ENCODE measurements around the gene MPPED1. TPM values are rescaled to one million over a fixed set of nuclear protein-coding genes. Genes with fewer than 3 reads are reported as not detected.

The MPPED1 gene
- total RNA-seq, 1 experiment from 2014 or later = 0.03 TPM

GRCh38 chr22:43533656-43534428 lies 122.0 kb downstream of the MPPED1 start:
- in situ Hi-C loops (cut with HindIII; ENCODE audit: low pct_unique_long_range_greater_than_20kb, low sequenced_read_pairs) = no loop called here
- no peak for DNase-seq (ENCODE audit: low read depth, low spot score)

GRCh38 chr22:43534916-43535315 lies 123.1 kb downstream of the MPPED1 start:
- in situ Hi-C loops (cut with HindIII; ENCODE audit: low pct_unique_long_range_greater_than_20kb, low sequenced_read_pairs) = no loop called here
- no peak for DNase-seq (ENCODE audit: low read depth, low spot score)

DNA sequence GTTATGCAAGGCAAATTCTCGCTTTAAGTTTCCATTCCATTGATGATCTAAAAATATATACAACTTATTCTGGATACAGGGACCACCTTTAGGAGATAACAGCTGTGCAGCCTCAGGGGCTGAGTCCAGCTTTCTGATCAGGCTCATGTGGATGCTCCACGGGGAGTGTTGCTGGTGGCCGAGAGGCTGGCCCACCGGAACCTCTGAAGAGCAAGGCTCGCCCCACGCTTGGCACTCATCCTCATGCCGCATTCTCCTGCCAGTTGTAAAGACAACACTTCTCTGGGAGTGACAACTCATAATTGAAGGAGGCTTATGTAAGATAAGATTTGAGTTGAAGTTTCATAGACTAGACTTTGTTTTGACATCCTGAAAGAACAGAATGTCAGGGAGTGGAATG lies 123.5 kb downstream of the MPPED1 start:
- in situ Hi-C loops (cut with HindIII; ENCODE audit: low pct_unique_long_range_greater_than_20kb, low sequenced_read_pairs) = no loop called here
- no peak for DNase-seq (ENCODE audit: low read depth, low spot score)

GRCh38 chr22:43535741-43536140 lies 123.9 kb downstream of the MPPED1 start:
- no peak for DNase-seq (ENCODE audit: low read depth, low spot score)
- in situ Hi-C loops (cut with HindIII; ENCODE audit: low pct_unique_long_range_greater_than_20kb, low sequenced_read_pairs) = no loop called here

GRCh38 chr22:43537019-43537585 lies 125.3 kb downstream of the MPPED1 start:
- in situ Hi-C loops (cut with HindIII; ENCODE audit: low pct_unique_long_range_greater_than_20kb, low sequenced_read_pairs) = no loop called here

GRCh38 chr22:43539572-43540528 lies 128.0 kb downstream of the MPPED1 start:
- in situ Hi-C loops (cut with HindIII; ENCODE audit: low pct_unique_long_range_greater_than_20kb, low sequenced_read_pairs) = no loop called here
- no peak for DNase-seq (ENCODE audit: low read depth, low spot score)

More at GRCh38 chr22:43537019-43537585, 125.3 kb downstream of the MPPED1 start:
- peak; percentile 44 for DNase-seq (ENCODE audit: low read depth, low spot score)

DNA sequence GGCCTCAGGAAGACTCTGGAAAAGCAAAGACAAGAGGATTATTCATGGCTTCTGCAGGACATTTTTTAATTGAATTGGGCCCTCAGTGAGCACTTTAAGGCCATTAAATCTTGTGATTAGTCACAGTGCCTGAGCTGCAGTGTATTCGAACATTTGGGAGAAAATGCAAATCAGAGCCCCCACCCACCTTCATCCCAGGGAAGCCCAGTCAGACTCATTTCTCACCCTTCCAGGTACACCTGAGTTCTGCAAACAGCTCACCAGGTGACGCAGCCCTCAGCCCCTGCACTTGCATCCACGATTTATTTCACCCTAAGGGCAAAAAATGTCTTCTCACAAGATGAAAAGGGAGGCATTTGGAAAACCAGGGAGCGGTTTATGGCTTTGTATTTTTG lies 128.7 kb downstream of the MPPED1 start:
- in situ Hi-C loops (cut with HindIII; ENCODE audit: low pct_unique_long_range_greater_than_20kb, low sequenced_read_pairs) = no loop called here
- no peak for DNase-seq (ENCODE audit: low read depth, low spot score)

DNA sequence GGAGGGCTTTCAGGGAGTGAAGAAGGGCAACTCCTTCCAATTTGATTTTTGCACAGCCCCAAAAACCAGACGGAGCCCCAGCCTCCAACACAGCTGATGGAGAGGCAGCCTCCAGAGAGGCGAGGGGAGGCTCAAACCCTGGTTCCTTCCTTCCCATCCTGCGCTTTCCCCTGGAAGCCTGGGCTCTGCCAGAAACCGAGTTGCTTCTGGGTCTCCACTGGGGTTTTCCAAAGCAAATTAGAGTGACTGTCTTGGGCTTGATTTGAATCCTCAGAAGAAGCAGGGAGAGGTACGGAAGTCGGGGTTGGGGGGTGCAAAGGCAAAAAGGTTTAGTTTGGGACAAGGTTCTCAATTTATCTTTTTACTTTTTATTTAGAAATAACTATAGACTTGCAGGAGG lies 129.2 kb downstream of the MPPED1 start:
- no peak for DNase-seq (ENCODE audit: low read depth, low spot score)
- in situ Hi-C loops (cut with HindIII; ENCODE audit: low pct_unique_long_range_greater_than_20kb, low sequenced_read_pairs) = no loop called here

DNA sequence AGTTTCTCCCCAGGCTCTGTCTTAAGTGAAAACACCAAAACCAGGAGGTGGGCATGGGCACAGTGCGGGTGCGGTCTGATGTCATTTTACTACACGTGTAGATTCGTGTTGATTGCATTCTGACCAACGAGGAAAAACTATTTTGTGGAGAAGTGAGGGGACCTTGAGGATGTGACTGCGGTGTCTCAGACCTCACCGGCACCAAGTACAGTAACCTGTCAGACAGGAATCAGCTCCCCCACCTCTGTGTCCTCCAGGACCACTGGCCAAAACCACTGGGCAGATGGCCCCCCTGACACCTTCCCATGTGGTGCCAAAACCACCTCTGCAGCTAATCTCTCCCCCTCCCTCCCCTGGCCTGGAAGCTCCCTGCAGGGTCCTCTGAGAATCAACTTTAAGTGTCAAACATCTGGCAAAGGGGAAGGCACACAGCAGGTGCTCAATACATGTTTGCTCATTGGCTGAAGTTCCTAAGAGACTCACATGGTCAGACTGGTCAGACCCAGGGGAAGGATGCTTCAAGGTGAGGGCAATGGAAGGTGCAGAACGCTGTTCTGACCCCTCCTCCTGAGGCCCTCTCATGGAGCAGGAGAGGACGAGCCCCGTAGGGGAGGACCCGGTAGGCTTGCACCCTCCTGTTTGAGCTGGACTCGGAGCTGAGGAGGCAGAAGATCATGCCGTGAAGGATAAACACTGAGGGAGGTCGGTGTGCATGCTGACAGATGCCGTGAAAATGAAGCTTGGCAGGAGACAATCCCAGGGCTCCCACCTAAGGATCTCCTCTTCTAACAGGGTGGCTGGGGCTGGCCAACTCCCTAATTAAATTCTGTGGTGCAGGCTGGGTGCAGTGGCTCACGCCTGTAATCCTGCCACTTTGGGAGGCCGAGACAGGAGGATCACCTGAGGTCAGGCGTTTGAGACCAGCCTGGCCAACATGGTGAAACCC lies 129.9 kb downstream of the MPPED1 start:
- in situ Hi-C loops (cut with HindIII; ENCODE audit: low pct_unique_long_range_greater_than_20kb, low sequenced_read_pairs) = no loop called here
- DNase-seq (ENCODE audit: low read depth, low spot score) = no peak

DNA sequence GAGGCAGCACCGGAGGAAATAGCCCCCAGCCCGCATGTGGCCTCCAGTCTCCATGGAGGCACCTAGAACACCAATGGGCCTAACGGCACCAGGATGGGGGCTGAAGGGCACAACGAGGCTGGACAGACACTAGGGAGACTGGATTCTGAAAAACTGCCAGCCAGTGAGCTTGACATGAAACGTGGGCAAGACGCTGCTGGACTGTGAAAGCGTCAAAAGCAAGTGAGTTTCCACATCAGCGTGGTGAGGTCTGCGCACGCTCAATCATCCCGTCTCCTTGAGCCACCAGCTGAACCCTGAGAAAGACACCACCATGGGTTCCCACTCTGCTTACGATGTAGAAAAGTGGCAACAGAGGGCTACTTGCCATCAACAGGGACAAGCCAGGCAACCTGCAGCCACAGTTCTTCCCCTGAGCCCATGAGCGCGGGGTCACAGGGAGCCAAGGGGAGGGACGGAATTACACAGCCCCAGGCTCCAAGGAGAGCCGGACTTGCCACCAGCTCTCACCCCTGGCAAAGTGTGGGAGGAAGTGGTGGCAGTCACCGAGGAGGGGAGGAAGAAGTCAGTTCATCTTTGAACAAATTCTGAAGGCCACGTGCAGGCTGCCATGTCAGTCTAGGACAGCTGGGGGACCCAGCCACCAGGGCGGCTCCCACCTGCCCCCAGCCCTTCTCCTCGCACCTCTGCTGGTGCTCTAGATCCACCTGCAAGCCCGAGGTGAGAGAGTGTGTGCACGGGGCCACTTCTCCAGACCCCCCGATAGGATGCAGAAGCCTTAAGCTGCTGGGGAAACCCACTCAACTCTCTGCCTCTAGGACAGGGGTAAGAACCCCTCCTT lies 131.1 kb downstream of the MPPED1 start:
- DNase-seq (ENCODE audit: low read depth, low spot score) = no peak
- in situ Hi-C loops (cut with HindIII; ENCODE audit: low pct_unique_long_range_greater_than_20kb, low sequenced_read_pairs) = no loop called here

- no peak for DNase-seq (ENCODE audit: low read depth, low spot score)
- in situ Hi-C loops (cut with HindIII; ENCODE audit: low pct_unique_long_range_greater_than_20kb, low sequenced_read_pairs) = no loop called here
Measured at GRCh38 chr22:43543522-43544288, 131.9 kb downstream of the MPPED1 start.

DNA sequence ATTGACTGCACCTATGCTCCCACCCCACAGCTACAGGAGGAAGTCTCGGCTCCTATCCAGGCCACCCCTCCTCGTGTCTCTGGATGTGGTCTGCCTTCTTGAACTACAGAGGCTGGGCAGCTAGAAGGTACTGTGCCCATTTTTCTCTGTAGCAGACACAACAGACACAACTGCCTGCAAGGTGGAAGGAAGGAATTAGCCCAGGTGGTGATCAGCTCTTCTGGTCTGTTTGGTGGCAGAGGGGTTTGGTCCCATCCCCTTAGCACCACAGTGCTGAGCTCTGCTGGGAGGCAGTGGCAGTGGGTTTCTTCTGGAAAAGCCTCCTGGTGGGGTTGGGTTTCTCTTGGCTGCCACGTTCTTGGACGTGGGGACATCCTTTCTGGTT lies 132.5 kb downstream of the MPPED1 start:
- no peak for DNase-seq (ENCODE audit: low read depth, low spot score)
- in situ Hi-C loops (cut with HindIII; ENCODE audit: low pct_unique_long_range_greater_than_20kb, low sequenced_read_pairs) = no loop called here

DNA sequence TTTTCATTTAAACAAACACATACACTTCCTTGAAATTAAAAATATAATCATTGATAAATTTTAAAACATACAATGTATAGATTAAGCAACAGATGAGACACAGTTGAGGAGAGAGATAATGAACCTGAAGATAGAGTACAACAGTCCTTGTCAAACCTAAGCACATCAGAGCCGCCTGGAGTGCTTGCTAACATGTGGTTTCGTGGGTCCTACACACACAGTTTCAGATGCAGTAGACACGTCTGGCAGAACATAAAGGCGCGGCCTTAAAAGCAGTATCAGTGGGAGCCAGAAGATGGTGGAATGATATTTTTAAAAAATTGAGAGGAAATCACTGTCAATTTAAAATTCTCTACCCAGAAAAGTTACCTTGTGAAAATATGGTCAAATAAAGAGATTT lies 134.4 kb downstream of the MPPED1 start:
- in situ Hi-C loops (cut with HindIII; ENCODE audit: low pct_unique_long_range_greater_than_20kb, low sequenced_read_pairs) = no loop called here
- DNase-seq (ENCODE audit: low read depth, low spot score) = no peak

GRCh38 chr22:43550024-43550620 lies 138.3 kb downstream of the MPPED1 start:
- DNase-seq (ENCODE audit: low read depth, low spot score) = no peak
- in situ Hi-C loops (cut with HindIII; ENCODE audit: low pct_unique_long_range_greater_than_20kb, low sequenced_read_pairs) = no loop called here

GRCh38 chr22:43550672-43551071 lies 138.9 kb downstream of the MPPED1 start:
- in situ Hi-C loops (cut with HindIII; ENCODE audit: low pct_unique_long_range_greater_than_20kb, low sequenced_read_pairs) = no loop called here
- no peak for DNase-seq (ENCODE audit: low read depth, low spot score)

Measured in SK-MEL-5 (cell line).